Testis (tissue), 3 donors: ENCODE measurements around the gene ATP11A. TPM values are rescaled to one million over a fixed set of nuclear protein-coding genes. Genes with fewer than 3 reads are reported as not detected.

Source experiments
- DNase-seq: peaks from one replicate; pipeline ENCODE4 v3.0.0-alpha.2; 2019
- H3K27ac ChIP-seq, 2 donors: fragments of 200-600 bp; sonication (generic); one replicate each; pipeline ENCODE4 v1.5.1; 2019
- H3K27me3 ChIP-seq: fragments of 200-600 bp; sonication (generic); one replicate; pipeline ENCODE4 v1.5.1; 2019
- H3K36me3 ChIP-seq: fragments of 200-600 bp; sonication (generic); one replicate; pipeline ENCODE4 v1.5.1; 2017; ENCODE audit warnings: low read depth; ENCODE audit errors: missing control alignments
- H3K4me1 ChIP-seq: fragments of 200-600 bp; sonication (generic); one replicate; pipeline ENCODE4 v1.5.1; 2019
- H3K4me3 ChIP-seq, 2 donors: fragments of 200-600 bp; sonication (generic); one replicate each; pipeline ENCODE4 v1.5.1; 2017 to 2019
- H3K9me3 ChIP-seq: fragments of 200-600 bp; sonication (generic); one replicate; pipeline ENCODE4 v1.5.1; 2017
- CTCF ChIP-seq, 3 experiments: fragments of 450-650 bp in 2 of 3; fragments of 200-600 bp in 1 of 3; sonication (generic) in 1 of 3; IDR thresholded peaks; one replicate each; pipeline ENCODE4 v1.5.1; 2016 to 2019; ENCODE audit warnings: antibody characterized with exemption in 3 of 3, mild to moderate bottlenecking in 2 of 3, moderate library complexity in 1 of 3
- POLR2A ChIP-seq: fragments of 450-650 bp; IDR thresholded peaks from one replicate; pipeline ENCODE4 v1.6.1; 2017; ENCODE audit warnings: antibody characterized with exemption, mild to moderate bottlenecking, moderate library complexity
- WGBS, 2 donors: methylation state at CpG; one replicate each; pipeline ENCODE4 v1.1.5; 2018; 5-methylcytosine and 5-hydroxymethylcytosine counted together
- intact Hi-C: fragments of 100-400 bp; cut with DNase I; formaldehyde crosslinking; loops from one replicate; pipeline ENCODE4 v1.15.1; 2023; ENCODE audit warnings: low total_unique reads
- polyA plus RNA-seq: library from polyadenylated mRNA; stranded (reverse); fragments of 350-450 nt; fragmentation: Illumina TruSeq; extraction: RNeasy Lipid Tissue Mini Kit (QIAGEN cat#74804); gene quantifications from one replicate; pipeline ENCODE4 v1.2.3, GENCODE V29; 2014; ENCODE audit warnings: low read depth, low replicate concordance; ENCODE audit not compliant: insufficient read depth
- total RNA-seq, 2 donors: library from RNA; depleted of rRNA; stranded (reverse); fragments of >200 nt; gene quantifications; one replicate each; pipeline ENCODE4 v1.2.3, GENCODE V29; 2016

Gene ATP11A
- total and polyA plus RNA-seq, 3 donors from 2014 or later: 34.4 to 122 (median 112) TPM

- intact Hi-C loops: no loop called here
- WGBS, 2 donors: 90 to 91% methylated on average over 17 of the region's 17 CpGs
- TF ChIP-seq CTCF (IDR thresholded peaks at IDR 0.05): no peak
Measured at GRCh38 chr13:112727581-112727980, 37.7 kb downstream of the ATP11A start.

GRCh38 chr13:112728375-112729126 lies 38.7 kb downstream of the ATP11A start:
- Histone ChIP-seq H3K27me3 (no peaks in the 10 kb centered on the region), H3K4me3 (no peak overlapping the region), H3K9me3 (no peaks in the 10 kb centered on the region), H3K36me3 (no peaks in the 10 kb centered on the region), H3K4me1 (peaks cover 20% of the 10 kb centered on the region), H3K27ac (peak overlapping the region in 1 of 2 donors; percentile 34)
- WGBS, 2 donors: 94 to 95% methylated on average over 20 to 34 of the region's 34 CpGs
- no peak for DNase-seq
- intact Hi-C loops: no loop called here
- TF ChIP-seq POLR2A (no peak), CTCF (IDR thresholded peaks at IDR 0.05) (no peak)

More at GRCh38 chr13:112727581-112727980, 37.7 kb downstream of the ATP11A start:
- DNase-seq: no peak
- Histone ChIP-seq H3K27ac (no peak overlapping the region), H3K4me3 (no peak overlapping the region), H3K9me3 (no peaks in the 10 kb centered on the region), H3K27me3 (no peaks in the 10 kb centered on the region), H3K4me1 (peaks cover 20% of the 10 kb centered on the region), H3K36me3 (no peaks in the 10 kb centered on the region)

GRCh38 chr13:112729408-112729807 lies 39.6 kb downstream of the ATP11A start:
- no peaks in the 10 kb centered on the region for H3K9me3 ChIP-seq
- intact Hi-C loops: no loop called here
- no peak overlapping the region for H3K4me3 ChIP-seq
- 68 to 69% methylated on average over 19 to 22 of the region's 22 CpGs for WGBS, 2 donors
- H3K27ac ChIP-seq: peak overlapping the region; percentile 64 to 68
- H3K4me1 ChIP-seq: peaks cover 20% of the 10 kb centered on the region
- no peaks in the 10 kb centered on the region for H3K27me3 ChIP-seq
- H3K36me3 ChIP-seq: no peaks in the 10 kb centered on the region
- DNase-seq: peak; percentile 87
- TF ChIP-seq POLR2A: no peak
- TF ChIP-seq CTCF (IDR thresholded peaks at IDR 0.05): no peak

GRCh38 chr13:112730157-112730671 lies 40.4 kb downstream of the ATP11A start:
- DNase-seq: peak; percentile 69
- Histone ChIP-seq H3K9me3 (no peaks in the 10 kb centered on the region), H3K4me3 (no peak overlapping the region), H3K36me3 (no peaks in the 10 kb centered on the region), H3K4me1 (peaks cover 18% of the 10 kb centered on the region), H3K27ac (peak overlapping the region; percentile 64 to 68), H3K27me3 (no peaks in the 10 kb centered on the region)
- intact Hi-C loops: no loop called here
- TF ChIP-seq POLR2A: no peak
- TF ChIP-seq CTCF (IDR thresholded peaks at IDR 0.05): no peak
- WGBS, 2 donors: 78 to 92% methylated on average over 20 to 21 of the region's 21 CpGs
